Measurements from ENCODE around the gene MPC1L. TPM values are rescaled to one million over a fixed set of nuclear protein-coding genes. Genes with fewer than 3 reads are reported as not detected.

MPC1L gene
- total and polyA plus RNA-seq, 9 of the 15 experiments (the other 6 are each of a cell fraction or from before 2014, with no cell fraction given) = not detected

GRCh38 chrX:40646489-40647306 is 23.5 kb downstream of the MPC1L start (continued):
- TF ChIP-seq ARID4B (CRISPR knock-in tag; IDR thresholded peaks at IDR 0.05) (0 out of 2 replicates have a peak, but pooled peaks have one; percentile 17), ELK1 (CRISPR knock-in tag; IDR thresholded peaks at IDR 0.05) (no peak), RBM22 (IDR thresholded peaks at IDR 0.05; ENCODE audit: low read depth, low read length, poor library complexity, severe bottlenecking) (peak; percentile 92), KLF10 (CRISPR knock-in tag; IDR thresholded peaks at IDR 0.05) (no peak)
